Keratinocyte (primary cell): Measurements from ENCODE around the gene CARD8. TPM values are rescaled to one million over a fixed set of nuclear protein-coding genes. Genes with fewer than 3 reads are reported as not detected.

ENCODE experiments used
- DNase-seq: peaks from one replicate; pipeline ENCODE4 v3.0.0-alpha.2; 2011; ENCODE audit warnings: low read depth, missing footprints, low spot score
- FAIRE-seq: peaks from 2 replicates; lab custom pipeline; 2011; peaks lifted over from hg19 to GRCh38; lab: Jason Lieb, UNC
- H2AFZ ChIP-seq: 2 replicates; pipeline ENCODE4 v1.6.0; 2012; ENCODE audit warnings: low read length, control low read depth, inconsistent platforms; ENCODE audit not compliant: control insufficient read depth
- H3K27ac ChIP-seq: 2 replicates; pipeline ENCODE4 v1.5.1; 2011; ENCODE audit warnings: low read length; ENCODE audit not compliant: control insufficient read depth, insufficient read depth
- H3K27me3 ChIP-seq: 3 replicates; pipeline ENCODE4 v1.6.0; 2011; ENCODE audit warnings: low read length; ENCODE audit not compliant: control insufficient read depth, insufficient read depth; ENCODE audit errors: extremely low read depth
- H3K36me3 ChIP-seq, 2 experiments: 2 replicates in 1 of 2; 3 replicates in 1 of 2; pipeline ENCODE4 v1.5.1; 2011; ENCODE audit warnings: low read length in 2 of 2, mild to moderate bottlenecking in 1 of 2; ENCODE audit not compliant: control insufficient read depth in 2 of 2, insufficient read depth in 2 of 2; ENCODE audit errors: extremely low read depth in 1 of 2
- H3K4me1 ChIP-seq: 3 replicates; pipeline ENCODE4 v1.5.1; 2011; ENCODE audit warnings: low read length; ENCODE audit not compliant: control insufficient read depth, insufficient read depth; ENCODE audit errors: extremely low read depth
- H3K4me2 ChIP-seq: 3 replicates; pipeline ENCODE4 v1.6.0; 2011; ENCODE audit warnings: low read depth, low read length; ENCODE audit not compliant: control insufficient read depth, insufficient read depth; ENCODE audit errors: extremely low read depth
- H3K4me3 ChIP-seq, 3 experiments: fragments of 200-600 bp in 1 of 3; sonication (generic) in 1 of 3; 2 replicates in 2 of 3; 3 replicates in 1 of 3; pipeline ENCODE4 v1.5.1; 2011 to 2016; ENCODE audit warnings: low read length in 3 of 3, mild to moderate bottlenecking in 3 of 3, control low read depth in 2 of 3, inconsistent platforms in 1 of 3, low read depth in 1 of 3, mixed read lengths in 1 of 3, mixed run types in 1 of 3, moderate library complexity in 1 of 3; ENCODE audit not compliant: control insufficient read depth in 2 of 3, insufficient read depth in 2 of 3; ENCODE audit errors: extremely low read depth in 1 of 3
- H3K79me2 ChIP-seq: 2 replicates; pipeline ENCODE4 v1.6.0; 2012; ENCODE audit warnings: low read length; ENCODE audit not compliant: control insufficient read depth, insufficient read depth
- H3K9ac ChIP-seq: 3 replicates; pipeline ENCODE4 v1.6.0; 2011; ENCODE audit warnings: low read length; ENCODE audit not compliant: control insufficient read depth, insufficient read depth; ENCODE audit errors: extremely low read depth
- H3K9me1 ChIP-seq: 3 replicates; pipeline ENCODE4 v1.6.0; 2011; ENCODE audit warnings: low read length; ENCODE audit not compliant: control insufficient read depth, insufficient read depth; ENCODE audit errors: extremely low read depth
- H3K9me3 ChIP-seq: 2 replicates; pipeline ENCODE4 v1.5.1; 2012; ENCODE audit warnings: low read depth, low read length; ENCODE audit not compliant: control insufficient read depth
- H4K20me1 ChIP-seq: 3 replicates; pipeline ENCODE4 v1.6.0; 2011; ENCODE audit warnings: low read length; ENCODE audit not compliant: control insufficient read depth, insufficient read depth; ENCODE audit errors: extremely low read depth
- CTCF ChIP-seq, 3 experiments: IDR thresholded peaks in 1 of 3; conservative IDR thresholded peaks in 1 of 3; optimal IDR thresholded peaks in 1 of 3; 2 replicates in 2 of 3; 3 replicates in 1 of 3; pipeline versions ENCODE3 to v1.5.1; 2011; ENCODE audit warnings: low read length in 3 of 3, mild to moderate bottlenecking in 3 of 3, moderate library complexity in 2 of 3, control low read depth in 1 of 3, inconsistent platforms in 1 of 3; ENCODE audit not compliant: insufficient read depth in 2 of 3; ENCODE audit errors: extremely low read depth in 1 of 3
- EZH2 ChIP-seq: IDR thresholded peaks from one replicate; pipeline ENCODE4 v1.6.1; 2012; ENCODE audit warnings: inconsistent platforms, mild to moderate bottlenecking, low read length, moderate library complexity
- dilution Hi-C: fragments of 300-500 bp; cut with MboI; formaldehyde crosslinking; loops from one replicate; pipeline ENCODE4 v1.7.0; 2020; ENCODE audit warnings: low sequenced_read_pairs; ENCODE audit not compliant: extremely low pct_ligation_motif_present
- polyA plus RNA-seq, 5 experiments: library from polyadenylated mRNA; depleted of rRNA in 3 of 5; stranded (reverse) in 3 of 5; stranded (forward) in 1 of 5; unstranded in 1 of 5; fragments of >200 nt; gene quantifications; 1 replicate in 1 of 5; 2 replicates in 3 of 5; 3 replicates in 1 of 5; pipeline versions ENCODE4 v1.2.1 to v1.2.3, GENCODE V29; 2011 to 2012; ENCODE audit warnings: missing spikeins in 2 of 5, low read depth in 1 of 5, low replicate concordance in 1 of 5

Gene CARD8
- polyA plus RNA-seq, 1 donor (not counting 4 experiments of a cell fraction or from before 2014, with no cell fraction given) = 5.2 TPM

GRCh38 chr19:48194041-48194843, 61.5 kb downstream of the CARD8 start:
- H4K20me1 ChIP-seq = no peaks in the 10 kb centered on the region
- H2AFZ ChIP-seq = no peak overlapping the region
- no peaks in the 10 kb centered on the region for H3K36me3 ChIP-seq
- H3K9me1 ChIP-seq = no peaks in the 10 kb centered on the region
- dilution Hi-C loops = no loop called here
- TF ChIP-seq EZH2 (no peak), CTCF (optimal IDR thresholded peaks at IDR 0.05 in 1 of 3, IDR thresholded peaks at IDR 0.05 in 1 of 3, conservative IDR thresholded peaks at IDR 0.05 in 1 of 3; ENCODE audit: extremely low read depth in 1 of 3, insufficient read depth in 2 of 3, low read length in 3 of 3) (peak; percentile 48 to 62 (median 53))
- no peak overlapping the region for H3K9ac ChIP-seq
- no peak for FAIRE-seq
- H3K4me2 ChIP-seq = no peak overlapping the region
- H3K9me3 ChIP-seq = no peaks in the 10 kb centered on the region
- no peak overlapping the region for H3K4me3 ChIP-seq
- H3K4me1 ChIP-seq = no peaks in the 10 kb centered on the region
- H3K79me2 ChIP-seq = no peaks in the 10 kb centered on the region
- H3K27ac ChIP-seq = no peak overlapping the region
- H3K27me3 ChIP-seq = no peaks in the 10 kb centered on the region
- DNase-seq = no peak

GRCh38 chr19:48192750-48193149, 63.0 kb downstream of the CARD8 start:
- no peaks in the 10 kb centered on the region for H3K79me2 ChIP-seq
- no peaks in the 10 kb centered on the region for H3K9me1 ChIP-seq
- H3K9me3 ChIP-seq = no peaks in the 10 kb centered on the region
- FAIRE-seq = no peak
- H3K36me3 ChIP-seq = peaks cover 0 to 1% of the 10 kb centered on the region in 2 experiments
- dilution Hi-C loops = no loop called here
- H3K9ac ChIP-seq = no peak overlapping the region
- H3K4me2 ChIP-seq = no peak overlapping the region
- H3K4me1 ChIP-seq = no peaks in the 10 kb centered on the region
- no peaks in the 10 kb centered on the region for H3K27me3 ChIP-seq
- no peak overlapping the region for H3K27ac ChIP-seq
- no peak overlapping the region for H3K4me3 ChIP-seq
- H2AFZ ChIP-seq = no peak overlapping the region
- TF ChIP-seq CTCF (optimal IDR thresholded peaks at IDR 0.05 in 1 of 3, IDR thresholded peaks at IDR 0.05 in 1 of 3, conservative IDR thresholded peaks at IDR 0.05 in 1 of 3; ENCODE audit: extremely low read depth in 1 of 3, insufficient read depth in 2 of 3, low read length in 3 of 3) (no peak), EZH2 (no peak)
- no peaks in the 10 kb centered on the region for H4K20me1 ChIP-seq
- DNase-seq = no peak
